ENCODE data around the gene KRTAP10-1. TPM values are rescaled to one million over a fixed set of nuclear protein-coding genes. Genes with fewer than 3 reads are reported as not detected.

Gene KRTAP10-1
- polyA plus RNA-seq, 1 donor (not counting 4 experiments of a cell fraction or from before 2014, with no cell fraction given): not detected

DNA sequence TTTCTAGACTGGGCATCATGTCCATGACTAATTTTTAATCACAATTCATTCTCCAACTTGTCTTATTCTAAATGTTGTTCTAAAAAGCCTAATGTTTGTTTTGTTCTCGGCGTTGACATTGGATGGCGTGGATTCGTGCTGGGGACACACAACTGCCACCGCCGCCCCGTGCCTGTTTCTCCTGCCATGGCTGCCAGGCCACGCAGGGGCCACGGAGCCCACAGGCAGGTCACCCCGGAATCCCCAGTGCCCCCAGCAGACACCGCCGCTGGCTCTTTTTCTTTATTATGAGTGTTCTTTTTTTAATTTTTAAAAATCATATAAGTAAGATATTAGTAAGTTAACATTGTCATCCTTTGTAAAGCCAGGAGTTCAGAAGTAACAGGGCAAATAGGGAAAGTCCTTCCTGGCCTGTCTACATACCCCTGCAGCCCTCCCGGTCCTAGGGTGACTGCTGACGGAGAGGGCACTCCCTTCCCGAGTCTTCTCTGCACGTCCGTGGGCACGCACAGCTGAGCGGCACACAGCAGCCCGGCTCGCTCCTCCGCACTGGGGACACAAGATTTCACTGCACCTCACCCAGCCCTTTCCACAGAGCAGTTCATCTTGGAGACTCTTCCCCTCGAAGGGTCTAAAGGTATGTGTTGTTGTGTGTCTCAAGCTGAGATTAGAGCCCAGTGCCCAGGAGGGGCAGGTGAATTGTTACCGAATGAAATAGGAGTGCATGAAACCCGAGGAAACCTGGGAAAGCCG, 32.1 kb downstream of the KRTAP10-1 start:
- H3K36me3 ChIP-seq (ENCODE audit: control insufficient read depth in 2 of 2, extremely low read depth in 1 of 2, insufficient read depth in 2 of 2, low read length in 2 of 2): no peaks in the 10 kb centered on the region
- TF ChIP-seq, protein P1, sequence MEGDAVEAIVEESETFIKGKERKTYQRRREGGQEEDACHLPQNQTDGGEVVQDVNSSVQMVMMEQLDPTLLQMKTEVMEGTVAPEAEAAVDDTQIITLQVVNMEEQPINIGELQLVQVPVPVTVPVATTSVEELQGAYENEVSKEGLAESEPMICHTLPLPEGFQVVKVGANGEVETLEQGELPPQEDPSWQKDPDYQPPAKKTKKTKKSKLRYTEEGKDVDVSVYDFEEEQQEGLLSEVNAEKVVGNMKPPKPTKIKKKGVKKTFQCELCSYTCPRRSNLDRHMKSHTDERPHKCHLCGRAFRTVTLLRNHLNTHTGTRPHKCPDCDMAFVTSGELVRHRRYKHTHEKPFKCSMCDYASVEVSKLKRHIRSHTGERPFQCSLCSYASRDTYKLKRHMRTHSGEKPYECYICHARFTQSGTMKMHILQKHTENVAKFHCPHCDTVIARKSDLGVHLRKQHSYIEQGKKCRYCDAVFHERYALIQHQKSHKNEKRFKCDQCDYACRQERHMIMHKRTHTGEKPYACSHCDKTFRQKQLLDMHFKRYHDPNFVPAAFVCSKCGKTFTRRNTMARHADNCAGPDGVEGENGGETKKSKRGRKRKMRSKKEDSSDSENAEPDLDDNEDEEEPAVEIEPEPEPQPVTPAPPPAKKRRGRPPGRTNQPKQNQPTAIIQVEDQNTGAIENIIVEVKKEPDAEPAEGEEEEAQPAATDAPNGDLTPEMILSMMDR (optimal IDR thresholded peaks at IDR 0.05 in 1 of 3, IDR thresholded peaks at IDR 0.05 in 1 of 3, conservative IDR thresholded peaks at IDR 0.05 in 1 of 3; ENCODE audit: extremely low read depth in 1 of 3, insufficient read depth in 2 of 3, low read length in 3 of 3): no peak
- no peak for TF ChIP-seq EZH2 (IDR thresholded peaks at IDR 0.05; ENCODE audit: low read length)
- H3K27ac ChIP-seq (ENCODE audit: control insufficient read depth, insufficient read depth, low read length): no peak overlapping the region
- no peaks in the 10 kb centered on the region for H3K9me3 ChIP-seq (ENCODE audit: control insufficient read depth, low read depth, low read length)
- no peak for FAIRE-seq
- H3K79me2 ChIP-seq (ENCODE audit: control insufficient read depth, insufficient read depth, low read length): no peaks in the 10 kb centered on the region
- H3K27me3 ChIP-seq (ENCODE audit: control insufficient read depth, extremely low read depth, insufficient read depth, low read length): peaks cover 11% of the 10 kb centered on the region
- no peaks in the 10 kb centered on the region for H3K4me1 ChIP-seq (ENCODE audit: control insufficient read depth, extremely low read depth, insufficient read depth, low read length)
- no peak overlapping the region for H2AFZ ChIP-seq (ENCODE audit: control insufficient read depth, low read length)
- no peaks in the 10 kb centered on the region for H4K20me1 ChIP-seq (ENCODE audit: control insufficient read depth, extremely low read depth, insufficient read depth, low read length)
- no peak overlapping the region for H3K4me3 ChIP-seq (ENCODE audit: control insufficient read depth in 2 of 3, extremely low read depth in 1 of 3, insufficient read depth in 2 of 3, low read depth in 1 of 3, low read length in 3 of 3)
- no peak for DNase-seq (ENCODE audit: low read depth, low spot score)
- no peak overlapping the region for H3K9ac ChIP-seq (ENCODE audit: control insufficient read depth, extremely low read depth, insufficient read depth, low read length)
- H3K9me1 ChIP-seq (ENCODE audit: control insufficient read depth, extremely low read depth, insufficient read depth, low read length): no peaks in the 10 kb centered on the region
- no peak overlapping the region for H3K4me2 ChIP-seq (ENCODE audit: control insufficient read depth, extremely low read depth, insufficient read depth, low read depth, low read length)
- dilution Hi-C loops (cut with MboI; ENCODE audit: extremely low pct_ligation_motif_present, low sequenced_read_pairs): no loop called here

DNA sequence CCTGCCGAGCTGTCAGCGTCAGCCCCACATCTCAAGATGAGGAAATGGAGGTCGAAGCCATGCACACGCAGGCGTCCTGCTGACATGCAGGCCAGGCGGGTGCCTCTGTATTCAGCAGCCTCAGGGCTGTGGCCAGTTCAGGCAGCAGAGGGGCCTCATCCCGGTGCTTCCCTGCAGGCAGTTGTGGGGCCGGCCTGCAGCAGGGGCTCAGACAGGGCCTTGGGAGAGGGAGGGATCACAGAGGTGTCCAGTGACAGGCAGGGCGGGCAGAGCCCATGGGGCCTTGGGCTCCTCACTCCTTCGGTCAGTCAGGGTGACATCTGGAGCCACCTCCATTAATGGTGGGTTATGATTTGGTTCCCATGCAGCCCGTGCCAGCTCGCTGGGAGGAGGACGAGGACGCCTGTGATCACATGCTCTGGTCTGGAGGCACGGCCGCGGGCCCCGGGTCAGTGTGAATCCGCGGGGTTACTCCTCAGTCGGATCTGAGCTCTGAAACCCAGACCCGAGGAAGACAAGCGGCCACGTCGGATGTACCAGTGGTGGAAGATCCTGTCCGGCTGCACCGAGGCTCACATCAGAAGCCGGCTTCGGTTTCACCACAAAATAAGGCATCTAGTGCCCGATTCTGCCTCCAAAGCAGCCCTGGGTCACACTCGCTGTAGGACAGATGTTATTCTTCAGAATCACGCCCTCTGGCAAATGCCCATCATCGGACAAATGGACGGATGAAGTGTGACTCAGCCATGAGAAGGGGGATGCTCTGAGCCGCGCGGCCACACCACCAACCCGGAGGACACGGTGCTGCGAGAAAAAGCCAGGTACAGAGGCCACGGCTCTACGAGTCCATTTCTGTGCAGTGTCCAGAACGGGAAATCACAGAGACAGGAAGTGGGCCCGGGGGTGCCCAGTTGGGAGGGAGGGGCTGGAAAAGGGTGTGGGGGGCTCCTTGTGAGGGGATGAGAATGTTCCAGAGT, 33.4 kb downstream of the KRTAP10-1 start:
- Histone ChIP-seq H3K79me2 (ENCODE audit: control insufficient read depth, insufficient read depth, low read length) (no peaks in the 10 kb centered on the region), H2AFZ (ENCODE audit: control insufficient read depth, low read length) (no peak overlapping the region), H3K4me1 (ENCODE audit: control insufficient read depth, extremely low read depth, insufficient read depth, low read length) (no peaks in the 10 kb centered on the region), H3K9me1 (ENCODE audit: control insufficient read depth, extremely low read depth, insufficient read depth, low read length) (no peaks in the 10 kb centered on the region), H3K9me3 (ENCODE audit: control insufficient read depth, low read depth, low read length) (no peaks in the 10 kb centered on the region), H3K4me3 (ENCODE audit: control insufficient read depth in 2 of 3, extremely low read depth in 1 of 3, insufficient read depth in 2 of 3, low read depth in 1 of 3, low read length in 3 of 3) (no peak overlapping the region), H3K4me2 (ENCODE audit: control insufficient read depth, extremely low read depth, insufficient read depth, low read depth, low read length) (no peak overlapping the region), H3K27me3 (ENCODE audit: control insufficient read depth, extremely low read depth, insufficient read depth, low read length) (peaks cover 3% of the 10 kb centered on the region), H3K9ac (ENCODE audit: control insufficient read depth, extremely low read depth, insufficient read depth, low read length) (no peak overlapping the region), H3K36me3 (ENCODE audit: control insufficient read depth in 2 of 2, extremely low read depth in 1 of 2, insufficient read depth in 2 of 2, low read length in 2 of 2) (no peaks in the 10 kb centered on the region), H3K27ac (ENCODE audit: control insufficient read depth, insufficient read depth, low read length) (no peak overlapping the region), H4K20me1 (ENCODE audit: control insufficient read depth, extremely low read depth, insufficient read depth, low read length) (no peaks in the 10 kb centered on the region)
- no peak for DNase-seq (ENCODE audit: low read depth, low spot score)
- dilution Hi-C loops (cut with MboI; ENCODE audit: extremely low pct_ligation_motif_present, low sequenced_read_pairs): no loop called here
- no peak for FAIRE-seq
- TF ChIP-seq EZH2 (IDR thresholded peaks at IDR 0.05; ENCODE audit: low read length): no peak
- TF ChIP-seq, protein P1 (optimal IDR thresholded peaks at IDR 0.05 in 1 of 3, IDR thresholded peaks at IDR 0.05 in 1 of 3, conservative IDR thresholded peaks at IDR 0.05 in 1 of 3; ENCODE audit: extremely low read depth in 1 of 3, insufficient read depth in 2 of 3, low read length in 3 of 3): no peak
